Measurements from ENCODE around the gene CRY2.
A peak's percentile ranks its signal among the peaks of the same experiment; 100 is the strongest.

CRY2 gene

DNA sequence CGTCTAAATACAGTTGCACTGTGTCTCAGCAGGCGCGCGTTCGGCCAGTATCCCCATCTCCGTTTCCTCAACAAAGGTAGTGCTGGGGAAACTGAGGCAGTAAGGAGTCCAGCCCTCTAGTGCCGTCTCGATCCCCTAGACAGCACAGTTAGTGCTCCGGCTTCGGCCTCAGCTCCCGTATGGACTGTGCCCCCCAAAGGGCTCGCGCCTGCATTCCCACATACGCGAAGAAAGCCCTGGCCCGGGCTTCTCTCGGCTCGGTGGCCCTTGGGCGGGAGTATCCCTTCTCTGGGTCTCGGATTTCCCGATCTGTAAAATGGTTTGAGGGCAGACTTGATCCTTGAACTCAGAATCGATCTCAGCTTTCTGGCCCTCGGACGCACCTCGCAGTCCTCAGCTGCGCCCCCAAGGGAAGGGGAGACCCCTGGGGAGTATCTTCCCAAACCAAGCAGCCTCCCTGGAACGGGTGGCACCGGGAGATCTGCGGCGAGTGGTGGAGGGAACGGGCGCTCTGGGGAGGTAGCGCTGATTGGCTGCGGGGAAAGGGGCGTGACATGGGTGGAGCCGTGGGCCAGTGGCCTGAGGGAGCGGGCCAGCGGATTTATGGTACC is 71.2 kb downstream of the CRY2 start:
- DNase-seq (ENCODE audit: low spot score) = peak; percentile 98

GRCh38 chr11:45918962-45919675 is 71.8 kb downstream of the CRY2 start:
- DNase-seq (ENCODE audit: low spot score) = no peak

GRCh38 chr11:45919806-45920530 is 72.7 kb downstream of the CRY2 start:
- DNase-seq (ENCODE audit: low spot score) = no peak

- DNase-seq (ENCODE audit: low spot score) = no peak
These were observed 73.5 kb downstream of the CRY2 start for GRCh38 chr11:45920531-45921477.

- peak; percentile 73 for DNase-seq (ENCODE audit: low spot score)
These were observed 74.5 kb downstream of the CRY2 start for GRCh38 chr11:45921561-45922424.

DNA sequence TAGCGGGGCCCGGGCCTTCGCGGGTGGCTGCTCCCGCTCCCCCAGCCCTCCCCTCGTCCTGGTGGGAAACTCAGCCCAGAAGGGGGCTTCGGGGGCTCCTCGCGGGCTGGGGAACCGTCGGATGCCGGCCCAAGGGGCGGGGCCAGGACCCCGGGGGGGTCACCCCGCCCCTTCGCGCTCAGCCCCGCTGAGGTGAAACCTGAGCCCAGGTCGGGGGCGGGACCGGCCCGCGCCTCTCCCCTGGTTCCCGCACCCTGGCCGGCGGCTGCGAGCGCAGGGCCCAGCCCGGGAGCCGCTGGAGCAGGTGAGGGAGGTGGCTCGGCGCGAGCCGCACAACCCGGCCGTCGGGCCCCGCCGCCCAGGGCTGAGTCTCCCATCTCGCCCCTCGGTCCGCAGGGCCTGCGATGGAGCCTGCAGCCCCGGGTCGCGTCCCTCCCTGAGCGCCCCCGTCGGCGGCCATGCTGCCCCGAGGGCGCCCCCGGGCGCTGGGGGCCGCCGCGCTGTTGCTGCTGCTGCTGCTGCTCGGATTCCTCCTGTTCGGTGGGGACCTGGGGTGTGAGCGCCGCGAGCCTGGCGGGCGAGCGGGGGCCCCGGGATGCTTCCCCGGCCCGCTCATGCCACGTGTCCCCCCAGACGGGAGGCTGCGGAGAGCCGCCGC is 75.3 kb downstream of the CRY2 start, which contains the start of gene LARGE2:
LARGE2 (plus strand) TSS at position 232 of the 658 bp plus-strand sequence; CDS start at position 459, 227 bp downstream.
- peak; percentile 85 for DNase-seq (ENCODE audit: low spot score)

DNA sequence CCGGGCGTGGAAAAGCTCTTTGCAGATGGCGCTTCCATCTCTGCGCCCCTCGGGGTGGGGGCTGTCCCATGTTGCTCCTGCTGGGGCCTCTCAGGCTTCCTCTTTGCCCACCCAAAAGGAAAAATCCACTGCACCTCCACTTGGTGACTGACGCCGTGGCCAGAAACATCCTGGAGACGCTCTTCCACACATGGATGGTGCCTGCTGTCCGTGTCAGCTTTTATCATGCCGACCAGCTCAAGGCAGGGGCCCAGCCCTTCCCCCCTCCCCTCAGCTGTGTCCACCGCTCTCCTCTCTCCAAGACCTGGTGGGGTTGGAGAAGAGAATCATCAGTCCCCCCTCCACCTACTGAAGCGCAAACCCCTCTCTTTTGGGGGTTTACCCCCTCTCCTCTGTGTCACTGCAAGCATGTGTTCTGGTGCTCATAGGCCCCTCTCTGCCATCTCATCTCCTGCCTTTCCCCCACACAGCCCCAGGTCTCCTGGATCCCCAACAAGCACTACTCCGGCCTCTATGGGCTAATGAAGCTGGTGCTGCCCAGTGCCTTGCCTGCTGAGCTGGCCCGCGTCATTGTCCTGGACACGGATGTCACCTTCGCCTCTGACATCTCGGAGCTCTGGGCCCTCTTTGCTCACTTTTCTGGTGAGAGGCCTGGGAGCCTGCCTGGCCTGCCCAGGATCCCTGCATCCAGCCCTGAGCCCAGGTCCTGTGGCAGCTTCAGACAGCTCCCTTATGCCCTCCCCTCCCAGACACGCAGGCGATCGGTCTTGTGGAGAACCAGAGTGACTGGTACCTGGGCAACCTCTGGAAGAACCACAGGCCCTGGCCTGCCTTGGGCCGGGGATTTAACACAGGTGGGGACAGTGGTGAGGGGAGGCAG is 77.0 kb downstream of the CRY2 start:
- DNase-seq (ENCODE audit: low spot score) = no peak

- no peak for DNase-seq (ENCODE audit: low spot score)
These were observed 77.7 kb downstream of the CRY2 start for GRCh38 chr11:45924927-45925326.

DNA sequence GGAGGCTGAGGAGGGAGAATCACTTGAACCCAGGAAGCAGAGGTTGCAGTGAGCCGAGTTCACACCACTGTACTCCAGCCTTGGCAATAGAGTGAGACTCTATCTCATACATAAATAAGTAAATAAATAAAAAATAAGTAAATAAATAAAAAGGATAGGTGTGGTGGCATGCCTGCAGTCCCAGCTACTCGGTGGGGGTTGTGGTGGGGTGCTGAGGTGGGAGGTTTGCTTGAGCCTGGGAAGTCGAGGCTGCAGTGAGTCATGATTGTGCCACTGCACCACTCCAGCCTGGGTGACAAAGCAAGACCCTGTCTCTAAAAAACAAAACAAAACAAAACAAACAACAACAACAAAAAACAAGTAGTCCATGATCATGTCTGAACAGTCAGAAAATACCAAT is 78.3 kb downstream of the CRY2 start:
- DNase-seq (ENCODE audit: low spot score) = no peak

GRCh38 chr11:45926001-45926401 is 78.7 kb downstream of the CRY2 start:
- DNase-seq (ENCODE audit: low spot score) = no peak

- DNase-seq (ENCODE audit: low spot score) = no peak
These were observed 79.5 kb downstream of the CRY2 start for GRCh38 chr11:45926536-45927331.

DNA sequence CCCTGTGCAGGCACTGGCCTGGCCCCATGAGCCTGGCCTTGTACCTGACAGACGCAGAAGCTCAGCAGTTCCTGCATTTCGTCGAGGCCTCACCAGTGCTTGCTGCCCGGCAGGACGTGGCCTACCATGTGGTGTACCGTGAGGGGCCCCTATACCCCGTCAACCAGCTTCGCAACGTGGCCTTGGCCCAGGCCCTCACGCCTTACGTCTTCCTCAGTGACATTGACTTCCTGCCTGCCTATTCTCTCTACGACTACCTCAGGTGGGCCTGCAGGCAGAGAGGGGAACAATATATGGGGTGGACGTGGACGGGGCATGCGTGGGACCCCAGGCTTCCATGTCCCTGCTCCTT is 80.0 kb downstream of the CRY2 start:
- no peak for DNase-seq (ENCODE audit: low spot score)

DNA sequence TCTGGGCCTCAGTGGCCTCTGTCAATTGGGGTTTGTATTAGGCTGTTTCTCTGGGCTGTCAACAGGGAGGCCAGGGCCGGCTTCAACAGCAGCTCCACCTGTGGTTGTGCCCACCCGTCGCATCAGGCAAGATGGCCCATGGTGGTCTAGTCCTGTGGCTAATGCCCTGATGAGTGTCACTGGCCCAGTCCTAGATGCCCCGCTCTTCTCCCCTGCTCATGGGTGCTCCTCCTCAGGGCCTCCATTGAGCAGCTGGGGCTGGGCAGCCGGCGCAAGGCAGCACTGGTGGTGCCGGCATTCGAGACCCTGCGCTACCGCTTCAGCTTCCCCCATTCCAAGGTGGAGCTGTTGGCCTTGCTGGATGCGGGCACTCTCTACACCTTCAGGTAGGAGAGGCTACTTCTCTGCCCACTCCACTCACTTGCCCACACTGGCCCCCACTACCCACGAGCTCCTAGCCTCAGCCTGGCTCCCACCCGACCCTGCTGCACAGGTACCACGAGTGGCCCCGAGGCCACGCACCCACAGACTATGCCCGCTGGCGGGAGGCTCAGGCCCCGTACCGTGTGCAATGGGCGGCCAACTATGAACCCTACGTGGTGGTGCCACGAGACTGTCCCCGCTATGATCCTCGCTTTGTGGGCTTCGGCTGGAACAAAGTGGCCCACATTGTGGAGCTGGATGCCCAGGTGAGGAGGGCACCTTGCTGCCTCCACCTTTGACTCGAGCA is 80.6 kb downstream of the CRY2 start:
- DNase-seq (ENCODE audit: low spot score) = no peak

DNA sequence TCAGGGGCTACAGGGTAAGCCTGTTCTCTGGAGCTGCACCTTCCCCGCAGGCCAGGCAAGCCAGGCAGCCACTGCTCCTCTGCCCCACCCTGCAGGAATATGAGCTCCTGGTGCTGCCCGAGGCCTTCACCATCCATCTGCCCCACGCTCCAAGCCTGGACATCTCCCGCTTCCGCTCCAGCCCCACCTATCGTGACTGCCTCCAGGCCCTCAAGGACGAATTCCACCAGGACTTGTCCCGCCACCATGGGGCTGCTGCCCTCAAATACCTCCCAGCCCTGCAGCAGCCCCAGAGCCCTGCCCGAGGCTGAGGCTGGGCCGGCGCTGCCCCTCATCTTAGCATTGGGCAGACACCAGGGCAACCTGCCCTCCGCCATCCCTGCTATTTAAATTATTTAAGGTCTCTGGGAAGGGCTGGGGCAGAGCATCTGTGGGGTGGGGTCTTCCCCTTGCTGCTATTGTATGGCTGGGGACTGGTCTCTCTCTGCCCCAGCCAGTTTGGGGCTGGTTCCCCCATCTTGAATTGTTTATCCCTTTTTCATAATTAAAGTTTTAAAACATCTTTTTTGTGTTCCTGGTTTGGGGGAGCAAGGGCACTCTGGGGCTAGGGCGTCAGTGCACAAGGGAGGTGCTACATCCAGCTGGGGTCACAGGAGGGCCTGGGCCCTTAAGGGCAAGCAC is 81.4 kb downstream of the CRY2 start:
- no peak for DNase-seq (ENCODE audit: low spot score)

- DNase-seq (ENCODE audit: low spot score) = no peak
These were observed 82.3 kb downstream of the CRY2 start for GRCh38 chr11:45929486-45930030.

- DNase-seq (ENCODE audit: low spot score) = no peak
These were observed 82.9 kb downstream of the CRY2 start for GRCh38 chr11:45930031-45930794.

Data from HuH-7 (cell line).